ENCODE results near the gene LCE2D.
"Not testable (repeated sequence)": the region's sequence is repeated elsewhere in the genome, so short reads cannot be mapped to it uniquely, and the experiment has no call there.

DNA sequence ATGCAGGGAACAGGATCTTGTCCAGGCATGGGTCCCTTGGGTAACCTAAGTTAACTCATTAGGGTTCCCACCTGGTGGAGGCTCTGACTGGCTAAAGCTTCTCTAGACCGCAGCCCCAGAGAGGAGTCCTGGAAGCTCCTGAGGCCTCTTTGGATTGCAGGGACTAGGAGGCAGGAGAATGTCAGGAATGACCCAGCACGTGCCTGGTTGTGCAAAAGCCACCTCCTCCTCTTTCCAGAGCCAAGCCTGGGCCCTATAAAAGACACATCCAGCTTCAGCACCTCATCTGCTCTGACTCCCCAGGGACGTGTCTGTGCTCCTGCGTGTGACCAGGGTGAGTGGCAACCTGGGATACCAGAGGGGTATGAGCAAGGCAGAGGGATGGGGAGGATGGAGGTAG, 22.6 kb downstream of the LCE2D start, which contains the start of gene LCE2B:
- not testable (repeated sequence) for TF ChIP-seq EZH2phosphoT487 (IDR thresholded peaks at IDR 0.05; ENCODE audit: borderline replicate concordance, low read depth, low read length)
- TF ChIP-seq, protein P1, sequence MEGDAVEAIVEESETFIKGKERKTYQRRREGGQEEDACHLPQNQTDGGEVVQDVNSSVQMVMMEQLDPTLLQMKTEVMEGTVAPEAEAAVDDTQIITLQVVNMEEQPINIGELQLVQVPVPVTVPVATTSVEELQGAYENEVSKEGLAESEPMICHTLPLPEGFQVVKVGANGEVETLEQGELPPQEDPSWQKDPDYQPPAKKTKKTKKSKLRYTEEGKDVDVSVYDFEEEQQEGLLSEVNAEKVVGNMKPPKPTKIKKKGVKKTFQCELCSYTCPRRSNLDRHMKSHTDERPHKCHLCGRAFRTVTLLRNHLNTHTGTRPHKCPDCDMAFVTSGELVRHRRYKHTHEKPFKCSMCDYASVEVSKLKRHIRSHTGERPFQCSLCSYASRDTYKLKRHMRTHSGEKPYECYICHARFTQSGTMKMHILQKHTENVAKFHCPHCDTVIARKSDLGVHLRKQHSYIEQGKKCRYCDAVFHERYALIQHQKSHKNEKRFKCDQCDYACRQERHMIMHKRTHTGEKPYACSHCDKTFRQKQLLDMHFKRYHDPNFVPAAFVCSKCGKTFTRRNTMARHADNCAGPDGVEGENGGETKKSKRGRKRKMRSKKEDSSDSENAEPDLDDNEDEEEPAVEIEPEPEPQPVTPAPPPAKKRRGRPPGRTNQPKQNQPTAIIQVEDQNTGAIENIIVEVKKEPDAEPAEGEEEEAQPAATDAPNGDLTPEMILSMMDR (conservative IDR thresholded peaks at IDR 0.05; ENCODE audit: low read length), result not testable (repeated sequence)

All from OCI-LY7 (cell line).